Mammary epithelial cell (primary cell): Measurements from ENCODE around the gene OR52N5.

ENCODE experiments used
- EZH2 ChIP-seq: IDR thresholded peaks from 2 replicates; pipeline ENCODE4 v1.6.1; 2012; ENCODE audit warnings: low read length, inconsistent platforms, borderline replicate concordance
- TF ChIP-seq, protein P1 (sequence below), 2 donors: IDR thresholded peaks in 1 of 2; conservative IDR thresholded peaks in 1 of 2; 2 replicates each; pipeline ENCODE4 v1.5.1; 2011 to 2012; ENCODE audit warnings: inconsistent platforms in 2 of 2, low read length in 2 of 2, mild to moderate bottlenecking in 2 of 2, control low read depth in 1 of 2, low read depth in 1 of 2; ENCODE audit not compliant: insufficient read depth in 1 of 2; ENCODE audit errors: extremely low read depth in 1 of 2

- no peak for TF ChIP-seq EZH2
- TF ChIP-seq, protein P1, sequence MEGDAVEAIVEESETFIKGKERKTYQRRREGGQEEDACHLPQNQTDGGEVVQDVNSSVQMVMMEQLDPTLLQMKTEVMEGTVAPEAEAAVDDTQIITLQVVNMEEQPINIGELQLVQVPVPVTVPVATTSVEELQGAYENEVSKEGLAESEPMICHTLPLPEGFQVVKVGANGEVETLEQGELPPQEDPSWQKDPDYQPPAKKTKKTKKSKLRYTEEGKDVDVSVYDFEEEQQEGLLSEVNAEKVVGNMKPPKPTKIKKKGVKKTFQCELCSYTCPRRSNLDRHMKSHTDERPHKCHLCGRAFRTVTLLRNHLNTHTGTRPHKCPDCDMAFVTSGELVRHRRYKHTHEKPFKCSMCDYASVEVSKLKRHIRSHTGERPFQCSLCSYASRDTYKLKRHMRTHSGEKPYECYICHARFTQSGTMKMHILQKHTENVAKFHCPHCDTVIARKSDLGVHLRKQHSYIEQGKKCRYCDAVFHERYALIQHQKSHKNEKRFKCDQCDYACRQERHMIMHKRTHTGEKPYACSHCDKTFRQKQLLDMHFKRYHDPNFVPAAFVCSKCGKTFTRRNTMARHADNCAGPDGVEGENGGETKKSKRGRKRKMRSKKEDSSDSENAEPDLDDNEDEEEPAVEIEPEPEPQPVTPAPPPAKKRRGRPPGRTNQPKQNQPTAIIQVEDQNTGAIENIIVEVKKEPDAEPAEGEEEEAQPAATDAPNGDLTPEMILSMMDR (conservative IDR thresholded peaks at IDR 0.05 in 1 of 2, IDR thresholded peaks at IDR 0.05 in 1 of 2; ENCODE audit: extremely low read depth in 1 of 2, insufficient read depth in 1 of 2, low read depth in 1 of 2, low read length in 2 of 2): no peak
Observed at GRCh38 chr11:5807580-5807979, 24.4 kb upstream of the OR52N5 start.
